Uterus (tissue), 4 donors: ENCODE results near the gene ELMO1. TPM values are rescaled to one million over a fixed set of nuclear protein-coding genes. Genes with fewer than 3 reads are reported as not detected.

Experiments used
- DNase-seq, 2 donors: peaks; one replicate each; pipeline ENCODE4 v3.0.0-alpha.2; 2019 to 2020
- H3K27ac ChIP-seq, 2 donors: fragments of 200-600 bp; sonication (generic); 1 replicate in 1 of 2; 2 replicates in 1 of 2; pipeline ENCODE4 v1.5.1; 2016 to 2018
- H3K27me3 ChIP-seq, 2 donors: fragments of 200-600 bp; sonication (generic); one replicate each; pipeline ENCODE4 v1.5.1; 2018 to 2019; ENCODE audit warnings: control low read depth in 1 of 2
- H3K36me3 ChIP-seq, 2 donors: fragments of 200-600 bp; sonication (generic); one replicate each; pipeline ENCODE4 v1.5.1; 2019; ENCODE audit warnings: control low read depth in 1 of 2
- H3K4me1 ChIP-seq, 2 donors: fragments of 200-600 bp; sonication (generic); one replicate each; pipeline ENCODE4 v1.5.1; 2018 to 2019; ENCODE audit warnings: control low read depth in 1 of 2
- H3K4me3 ChIP-seq, 2 donors: fragments of 200-600 bp; sonication (generic); 1 replicate in 1 of 2; 2 replicates in 1 of 2; pipeline ENCODE4 v1.5.1; 2018 to 2019; ENCODE audit warnings: mild to moderate bottlenecking in 1 of 2
- H3K9me3 ChIP-seq, 2 donors: fragments of 200-600 bp; sonication (generic); one replicate each; pipeline ENCODE4 v1.5.1; 2019; ENCODE audit warnings: control low read depth in 1 of 2
- CTCF ChIP-seq, 4 experiments: fragments of 200-600 bp in 2 of 4; fragments of 450-650 bp in 2 of 4; sonication (generic) in 2 of 4; IDR thresholded peaks; one replicate each; pipeline ENCODE4 v1.5.1; 2016 to 2019; ENCODE audit warnings: antibody characterized with exemption in 4 of 4, mild to moderate bottlenecking in 2 of 4, moderate library complexity in 1 of 4
- POLR2A ChIP-seq, 2 donors: fragments of 450-650 bp; IDR thresholded peaks; one replicate each; pipeline ENCODE4 v1.6.1; 2016; ENCODE audit warnings: antibody characterized with exemption in 2 of 2, mild to moderate bottlenecking in 1 of 2, moderate library complexity in 1 of 2
- intact Hi-C: fragments of 100-400 bp; cut with DNase I; formaldehyde crosslinking; loops from one replicate; pipeline ENCODE4 v1.15.1; 2023; ENCODE audit warnings: low total_unique reads
- total RNA-seq, 4 donors: library from RNA; depleted of rRNA in 3 of 4; stranded (reverse); fragments of >200 nt in 3 of 4; gene quantifications; one replicate each; pipeline versions ENCODE4 v1.1.0 to v1.2.4, GENCODE V29; 2014 to 2023
- donor health status: DM: yes; HTN: yes; CAD: no.

ELMO1 gene
- total RNA-seq, 4 donors from 2014 or later: 37.9 to 64.7 (median 55.5) TPM

GRCh38 chr7:36904101-36904500 is 544.6 kb downstream of the ELMO1 start:
- intact Hi-C loops: no loop called here
- no peaks in the 10 kb centered on the region for H3K4me1 ChIP-seq
- TF ChIP-seq CTCF (IDR thresholded peaks at IDR 0.05) (no peak), POLR2A (IDR thresholded peaks at IDR 0.05) (no peak)
- H3K4me3 ChIP-seq: no peak overlapping the region
- H3K27ac ChIP-seq: no peak overlapping the region
- no peak for DNase-seq
- H3K27me3 ChIP-seq: no peaks in the 10 kb centered on the region
- H3K36me3 ChIP-seq: no peaks in the 10 kb centered on the region
- no peaks in the 10 kb centered on the region for H3K9me3 ChIP-seq

- no peak overlapping the region for H3K27ac ChIP-seq
- no peaks in the 10 kb centered on the region for H3K27me3 ChIP-seq
- no peaks in the 10 kb centered on the region for H3K4me1 ChIP-seq
- no peaks in the 10 kb centered on the region for H3K9me3 ChIP-seq
- no peak for DNase-seq
- intact Hi-C loops: no loop called here
- no peak for TF ChIP-seq POLR2A (IDR thresholded peaks at IDR 0.05)
- TF ChIP-seq CTCF (IDR thresholded peaks at IDR 0.05): no peak
- no peaks in the 10 kb centered on the region for H3K36me3 ChIP-seq
- H3K4me3 ChIP-seq: no peak overlapping the region
Measured at GRCh38 chr7:36900988-36901710, 547.5 kb downstream of the ELMO1 start.

- no peak for DNase-seq
- Histone ChIP-seq H3K27me3 (no peaks in the 10 kb centered on the region), H3K9me3 (no peaks in the 10 kb centered on the region), H3K4me3 (no peak overlapping the region), H3K36me3 (no peaks in the 10 kb centered on the region), H3K27ac (no peak overlapping the region), H3K4me1 (no peaks in the 10 kb centered on the region)
- no peak for TF ChIP-seq CTCF (IDR thresholded peaks at IDR 0.05)
- TF ChIP-seq POLR2A (IDR thresholded peaks at IDR 0.05): no peak
- intact Hi-C loops: no loop called here
Measured at GRCh38 chr7:36898186-36898585, 550.5 kb downstream of the ELMO1 start.

GRCh38 chr7:36896956-36897590 is 551.6 kb downstream of the ELMO1 start:
- Histone ChIP-seq H3K4me3 (no peak overlapping the region), H3K9me3 (no peaks in the 10 kb centered on the region), H3K27me3 (no peaks in the 10 kb centered on the region), H3K4me1 (no peaks in the 10 kb centered on the region), H3K27ac (no peak overlapping the region), H3K36me3 (no peaks in the 10 kb centered on the region)
- DNase-seq: no peak
- no peak for TF ChIP-seq CTCF (IDR thresholded peaks at IDR 0.05)
- no peak for TF ChIP-seq POLR2A (IDR thresholded peaks at IDR 0.05)
- intact Hi-C loops: no loop called here

GRCh38 chr7:36896418-36896817 is 552.2 kb downstream of the ELMO1 start:
- H3K36me3 ChIP-seq: no peaks in the 10 kb centered on the region
- no peaks in the 10 kb centered on the region for H3K27me3 ChIP-seq
- intact Hi-C loops: no loop called here
- no peak overlapping the region for H3K27ac ChIP-seq
- H3K4me1 ChIP-seq: no peaks in the 10 kb centered on the region
- DNase-seq: no peak
- H3K9me3 ChIP-seq: no peaks in the 10 kb centered on the region
- no peak for TF ChIP-seq CTCF (IDR thresholded peaks at IDR 0.05)
- no peak for TF ChIP-seq POLR2A (IDR thresholded peaks at IDR 0.05)
- no peak overlapping the region for H3K4me3 ChIP-seq
